Measurements from ENCODE around the gene TMC3. TPM values are rescaled to one million over a fixed set of nuclear protein-coding genes. Genes with fewer than 3 reads are reported as not detected.

TMC3 gene
- total and polyA plus RNA-seq, 4 donors = 0.02 to 0.13 TPM; not detected in 2

DNA sequence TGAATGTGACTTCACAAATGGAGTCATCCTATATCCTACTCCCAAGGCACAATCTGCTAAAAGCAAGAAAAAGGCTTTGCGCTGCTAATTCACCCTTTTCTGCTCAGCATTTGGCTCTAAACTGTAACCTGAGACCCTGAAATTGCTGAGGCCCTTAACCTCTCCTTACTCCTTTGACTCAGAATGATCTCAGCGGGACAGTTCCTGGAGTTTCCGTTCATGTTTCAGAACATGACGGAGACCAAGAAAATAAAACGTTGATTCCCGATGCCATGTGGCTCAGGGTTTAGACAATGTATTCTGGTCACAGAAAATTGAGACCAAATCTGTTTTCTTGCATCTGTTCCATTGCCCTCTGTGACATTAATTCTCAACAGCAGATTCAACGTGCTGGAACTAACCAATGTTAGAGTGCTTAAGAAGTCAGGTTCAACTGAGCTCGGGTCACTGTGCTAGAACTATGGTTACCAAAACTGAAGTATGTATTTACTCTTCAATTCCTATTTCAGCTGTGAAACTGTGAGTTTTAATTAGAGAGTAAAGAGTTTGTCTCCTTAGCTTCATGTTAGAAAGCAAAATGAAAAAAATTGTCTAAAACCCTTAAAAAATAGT is 45.4 kb upstream of the TMC3 start:
- no peak for DNase-seq (ENCODE audit: low spot score)
- Histone ChIP-seq H3K4me3 (ENCODE audit: low read depth in 1 of 3, low read length in 3 of 3) (no peak overlapping the region), H3K4me1 (ENCODE audit: control insufficient read depth in 4 of 4, insufficient read depth in 4 of 4, low read length in 3 of 4) (no peaks in the 10 kb centered on the region), H3K9ac (ENCODE audit: low read depth in 1 of 2, low read length in 2 of 2) (no peak overlapping the region), H3K27me3 (ENCODE audit: control insufficient read depth in 4 of 4, insufficient read depth in 4 of 4, low read length in 3 of 4) (no peaks in the 10 kb centered on the region), H3K36me3 (ENCODE audit: control insufficient read depth in 4 of 4, insufficient read depth in 3 of 4, low read depth in 1 of 4, low read length in 3 of 4) (no peaks in the 10 kb centered on the region), H3K27ac (ENCODE audit: low read depth in 1 of 2, low read length in 2 of 2) (no peak overlapping the region), H3K9me3 (ENCODE audit: control insufficient read depth in 4 of 4, low read length in 3 of 4) (no peaks in the 10 kb centered on the region)
- no peak for TF ChIP-seq TAF1 (conservative IDR thresholded peaks at IDR 0.05)
- TF ChIP-seq MAX (IDR thresholded peaks at IDR 0.05) = no peak
- no peak for TF ChIP-seq FOXA1 (IDR thresholded peaks at IDR 0.05)
- no peak for TF ChIP-seq NR2F2 (IDR thresholded peaks at IDR 0.05)
- no peak for TF ChIP-seq JUND (IDR thresholded peaks at IDR 0.05)
- no peak for TF ChIP-seq YY1 (IDR thresholded peaks at IDR 0.05)
- TF ChIP-seq HNF4G (IDR thresholded peaks at IDR 0.05) = no peak
- TF ChIP-seq, protein P1, sequence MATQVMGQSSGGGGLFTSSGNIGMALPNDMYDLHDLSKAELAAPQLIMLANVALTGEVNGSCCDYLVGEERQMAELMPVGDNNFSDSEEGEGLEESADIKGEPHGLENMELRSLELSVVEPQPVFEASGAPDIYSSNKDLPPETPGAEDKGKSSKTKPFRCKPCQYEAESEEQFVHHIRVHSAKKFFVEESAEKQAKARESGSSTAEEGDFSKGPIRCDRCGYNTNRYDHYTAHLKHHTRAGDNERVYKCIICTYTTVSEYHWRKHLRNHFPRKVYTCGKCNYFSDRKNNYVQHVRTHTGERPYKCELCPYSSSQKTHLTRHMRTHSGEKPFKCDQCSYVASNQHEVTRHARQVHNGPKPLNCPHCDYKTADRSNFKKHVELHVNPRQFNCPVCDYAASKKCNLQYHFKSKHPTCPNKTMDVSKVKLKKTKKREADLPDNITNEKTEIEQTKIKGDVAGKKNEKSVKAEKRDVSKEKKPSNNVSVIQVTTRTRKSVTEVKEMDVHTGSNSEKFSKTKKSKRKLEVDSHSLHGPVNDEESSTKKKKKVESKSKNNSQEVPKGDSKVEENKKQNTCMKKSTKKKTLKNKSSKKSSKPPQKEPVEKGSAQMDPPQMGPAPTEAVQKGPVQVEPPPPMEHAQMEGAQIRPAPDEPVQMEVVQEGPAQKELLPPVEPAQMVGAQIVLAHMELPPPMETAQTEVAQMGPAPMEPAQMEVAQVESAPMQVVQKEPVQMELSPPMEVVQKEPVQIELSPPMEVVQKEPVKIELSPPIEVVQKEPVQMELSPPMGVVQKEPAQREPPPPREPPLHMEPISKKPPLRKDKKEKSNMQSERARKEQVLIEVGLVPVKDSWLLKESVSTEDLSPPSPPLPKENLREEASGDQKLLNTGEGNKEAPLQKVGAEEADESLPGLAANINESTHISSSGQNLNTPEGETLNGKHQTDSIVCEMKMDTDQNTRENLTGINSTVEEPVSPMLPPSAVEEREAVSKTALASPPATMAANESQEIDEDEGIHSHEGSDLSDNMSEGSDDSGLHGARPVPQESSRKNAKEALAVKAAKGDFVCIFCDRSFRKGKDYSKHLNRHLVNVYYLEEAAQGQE (IDR thresholded peaks at IDR 0.05) = no peak
- no peak for TF ChIP-seq GABPA (IDR thresholded peaks at IDR 0.05 in 1 of 2, conservative IDR thresholded peaks at IDR 0.05 in 1 of 2)
- TF ChIP-seq RXRA (IDR thresholded peaks at IDR 0.05) = no peak
- no peak for TF ChIP-seq ATF3 (IDR thresholded peaks at IDR 0.05)
- no peak for TF ChIP-seq CTCF (IDR thresholded peaks at IDR 0.05; ENCODE audit: low read depth, low read length, missing input control)
- 61% methylated on average over 8 of the region's 8 CpGs for WGBS

DNA sequence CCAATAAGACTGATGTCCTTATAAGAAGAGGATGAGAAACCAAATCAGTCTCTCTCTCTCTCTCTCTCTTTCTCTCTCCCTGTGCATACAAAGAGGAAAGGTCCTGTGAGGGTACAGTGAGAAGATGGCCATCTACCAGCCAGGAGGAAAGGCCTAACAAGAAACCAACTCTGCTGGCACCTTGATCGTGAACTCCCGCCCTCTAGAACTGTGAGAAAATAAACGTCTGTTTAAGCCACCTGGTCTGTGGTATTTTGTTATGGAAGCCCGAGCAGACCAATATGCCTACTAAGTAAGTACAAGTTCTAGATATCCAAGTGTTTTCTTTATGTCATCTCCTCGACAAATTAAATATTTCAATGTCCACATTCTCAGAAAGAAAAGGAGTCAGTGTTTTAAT is 44.9 kb upstream of the TMC3 start:
- Histone ChIP-seq H3K9ac (ENCODE audit: low read depth in 1 of 2, low read length in 2 of 2) (no peak overlapping the region), H3K4me1 (ENCODE audit: control insufficient read depth in 4 of 4, insufficient read depth in 4 of 4, low read length in 3 of 4) (no peaks in the 10 kb centered on the region), H3K36me3 (ENCODE audit: control insufficient read depth in 4 of 4, insufficient read depth in 3 of 4, low read depth in 1 of 4, low read length in 3 of 4) (no peaks in the 10 kb centered on the region), H3K4me3 (ENCODE audit: low read depth in 1 of 3, low read length in 3 of 3) (no peak overlapping the region), H3K27ac (ENCODE audit: low read depth in 1 of 2, low read length in 2 of 2) (no peak overlapping the region), H3K9me3 (ENCODE audit: control insufficient read depth in 4 of 4, low read length in 3 of 4) (no peaks in the 10 kb centered on the region), H3K27me3 (ENCODE audit: control insufficient read depth in 4 of 4, insufficient read depth in 4 of 4, low read length in 3 of 4) (no peaks in the 10 kb centered on the region)
- no peak for DNase-seq (ENCODE audit: low spot score)
- TF ChIP-seq HNF4A (conservative IDR thresholded peaks at IDR 0.05) (no peak), FOXA2 (IDR thresholded peaks at IDR 0.05) (no peak), FOXA1 (IDR thresholded peaks at IDR 0.05) (no peak), JUND (IDR thresholded peaks at IDR 0.05) (no peak), HNF4G (IDR thresholded peaks at IDR 0.05) (no peak), YY1 (IDR thresholded peaks at IDR 0.05) (no peak)
- WGBS = 78% methylated on average over 5 of the region's 5 CpGs
